CD4-positive, alpha-beta T cell (primary cell): Measurements from ENCODE around the gene ZFPM1. TPM values are rescaled to one million over a fixed set of nuclear protein-coding genes. Genes with fewer than 3 reads are reported as not detected.
A peak's percentile ranks its signal among the peaks of the same experiment; 100 is the strongest.

Source experiments
- ATAC-seq: fragments of 200-7000 bp; cut with Tn5 transposase; one replicate; pipeline ENCODE4 v1.10.0; 2022; ENCODE audit warnings: mild to moderate bottlenecking; ENCODE audit not compliant: poor library complexity
- CTCF ChIA-PET: fragments of 350-600 bp; sonication (Branson Sonifier 250); formaldehyde crosslinking; loops from one replicate; lab custom pipeline; 2021; ENCODE audit warnings: antibody characterized with exemption, inconsistent platforms; lab: Charles Lee
- POLR2A ChIA-PET: fragments of 350-600 bp; sonication (Branson Sonifier 250); formaldehyde crosslinking; loops from one replicate; lab custom pipeline; 2021; ENCODE audit warnings: antibody characterized with exemption, inconsistent platforms; lab: Charles Lee
- DNase-seq, 14 experiments: peaks; one replicate each; pipeline ENCODE4 v3.0.0-alpha.2; 2013 to 2020; ENCODE audit warnings: mixed read lengths in 2 of 14
- H3K27ac ChIP-seq, 2 donors: one replicate each; pipeline versions ENCODE4 v1.5.1 to v1.7.0; 2013; ENCODE audit warnings: low read length in 2 of 2, low read depth in 1 of 2, mild to moderate bottlenecking in 1 of 2
- H3K27me3 ChIP-seq, 2 experiments: 1 replicate in 1 of 2; 2 replicates in 1 of 2; pipeline versions ENCODE4 v1.6.1 to v1.7.0; 2013; ENCODE audit warnings: low read length in 2 of 2, control low read depth in 1 of 2, mild to moderate bottlenecking in 1 of 2, moderate library complexity in 1 of 2; ENCODE audit not compliant: insufficient read depth in 2 of 2, control insufficient read depth in 1 of 2
- H3K36me3 ChIP-seq: one replicate; pipeline ENCODE4 v1.6.1; 2013; ENCODE audit warnings: low read length, control low read depth; ENCODE audit not compliant: insufficient read depth
- H3K4me1 ChIP-seq: one replicate; pipeline ENCODE4 v1.6.1; 2013; ENCODE audit warnings: low read length, control low read depth; ENCODE audit not compliant: insufficient read depth
- H3K4me3 ChIP-seq: one replicate; pipeline ENCODE4 v1.5.1; 2013; ENCODE audit warnings: mild to moderate bottlenecking, low read length, moderate library complexity
- H3K9me3 ChIP-seq, 2 experiments: 1 replicate in 1 of 2; 2 replicates in 1 of 2; pipeline versions ENCODE4 v1.6.1 to v1.7.0; 2013; ENCODE audit warnings: low read length in 2 of 2, mild to moderate bottlenecking in 2 of 2, control low read depth in 1 of 2, moderate library complexity in 1 of 2; ENCODE audit not compliant: control insufficient read depth in 1 of 2, insufficient read depth in 1 of 2
- H3K27ac Mint-ChIP-seq: one replicate; pipeline ENCODE4 v1.8.0; 2020; ENCODE audit warnings: mixed read lengths
- H3K27me3 Mint-ChIP-seq: one replicate; pipeline ENCODE4 v1.8.0; 2021; ENCODE audit warnings: mixed read lengths
- H3K36me3 Mint-ChIP-seq: one replicate; pipeline ENCODE4 v1.8.0; 2021; ENCODE audit warnings: low read depth, mixed read lengths
- H3K4me1 Mint-ChIP-seq: one replicate; pipeline ENCODE4 v1.8.0; 2021; ENCODE audit warnings: low read depth, mixed read lengths
- H3K4me3 Mint-ChIP-seq: one replicate; pipeline ENCODE4 v1.8.0; 2020; ENCODE audit warnings: mild to moderate bottlenecking, mixed read lengths
- H3K9me3 Mint-ChIP-seq: one replicate; pipeline ENCODE4 v1.8.0; 2020; ENCODE audit warnings: mixed read lengths
- intact Hi-C, 2 experiments: fragments of 100-400 bp; cut with DNase I in 1 of 2; cut with micrococcal nuclease in 1 of 2; formaldehyde crosslinking; loops; one replicate each; pipeline versions ENCODE4 v1.15.1 to v1.9.0; 2023 to 2025; cut with DNase I, micrococcal nuclease
- total RNA-seq, 174 experiments: library from RNA in 2 of 174; stranded (reverse) in 2 of 174; gene quantifications; one replicate each; pipeline ENCODE4 v1.2.3 and lab custom pipeline; 2021 to 2026
- TF ChIP-seq, protein P1 (sequence below): fragments of 200-600 bp; IDR thresholded peaks from one replicate; pipeline ENCODE4 v1.8.0; 2022; ENCODE audit warnings: antibody characterized with exemption, mild to moderate bottlenecking

ZFPM1 gene
- total RNA-seq, 2 experiments from 2014 or later, result 22.8 to 24.2 TPM

DNA sequence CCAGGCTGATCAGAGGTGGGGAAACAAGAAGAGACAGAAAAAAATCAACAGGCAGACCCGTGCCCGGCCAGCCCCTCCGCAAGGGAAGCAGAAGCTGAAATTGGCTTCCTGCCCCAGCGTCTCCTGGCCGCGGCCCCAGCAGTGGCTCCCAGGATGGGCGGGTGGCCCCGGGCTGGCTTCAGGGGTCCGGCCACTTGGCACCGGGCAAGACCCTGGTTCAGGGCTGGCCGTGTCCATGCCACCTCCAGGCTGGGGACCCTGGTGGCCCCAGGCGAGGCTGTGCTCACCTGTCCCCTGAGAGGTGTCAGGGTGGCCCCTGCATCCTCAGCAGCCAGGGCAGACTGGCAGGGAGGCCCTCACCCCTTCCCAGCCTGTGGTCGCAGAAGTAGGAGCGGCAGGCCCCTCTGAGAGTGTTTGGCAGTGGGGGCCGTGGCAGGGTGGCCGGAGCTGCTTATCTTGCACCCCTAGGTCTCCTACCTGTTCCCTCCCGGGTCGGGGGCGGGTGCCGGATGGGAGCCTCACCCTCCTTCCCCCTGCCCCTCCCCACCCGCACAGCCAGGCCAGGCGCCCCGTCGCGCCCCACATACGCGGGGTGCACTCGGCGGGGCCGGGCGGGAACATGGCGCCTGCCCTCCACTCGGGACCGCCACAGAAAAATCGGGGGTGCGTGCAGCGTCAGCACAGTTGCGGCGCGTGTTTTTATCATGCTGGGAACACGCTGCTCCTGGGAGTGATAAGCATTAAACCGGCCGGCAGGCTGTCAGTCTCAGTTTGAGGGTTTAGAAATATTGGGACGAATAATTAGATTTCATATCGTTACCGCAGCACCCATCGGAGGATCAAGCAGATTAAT, 70.5 kb downstream of the ZFPM1 start:
- TF ChIP-seq, protein P1, sequence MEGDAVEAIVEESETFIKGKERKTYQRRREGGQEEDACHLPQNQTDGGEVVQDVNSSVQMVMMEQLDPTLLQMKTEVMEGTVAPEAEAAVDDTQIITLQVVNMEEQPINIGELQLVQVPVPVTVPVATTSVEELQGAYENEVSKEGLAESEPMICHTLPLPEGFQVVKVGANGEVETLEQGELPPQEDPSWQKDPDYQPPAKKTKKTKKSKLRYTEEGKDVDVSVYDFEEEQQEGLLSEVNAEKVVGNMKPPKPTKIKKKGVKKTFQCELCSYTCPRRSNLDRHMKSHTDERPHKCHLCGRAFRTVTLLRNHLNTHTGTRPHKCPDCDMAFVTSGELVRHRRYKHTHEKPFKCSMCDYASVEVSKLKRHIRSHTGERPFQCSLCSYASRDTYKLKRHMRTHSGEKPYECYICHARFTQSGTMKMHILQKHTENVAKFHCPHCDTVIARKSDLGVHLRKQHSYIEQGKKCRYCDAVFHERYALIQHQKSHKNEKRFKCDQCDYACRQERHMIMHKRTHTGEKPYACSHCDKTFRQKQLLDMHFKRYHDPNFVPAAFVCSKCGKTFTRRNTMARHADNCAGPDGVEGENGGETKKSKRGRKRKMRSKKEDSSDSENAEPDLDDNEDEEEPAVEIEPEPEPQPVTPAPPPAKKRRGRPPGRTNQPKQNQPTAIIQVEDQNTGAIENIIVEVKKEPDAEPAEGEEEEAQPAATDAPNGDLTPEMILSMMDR, result no peak
- ChIA-PET POLR2A (no interaction called here), CTCF (no interaction called here)
- Histone ChIP-seq H3K4me1 (peaks cover 10% of the 10 kb centered on the region), H3K4me3 (no peak overlapping the region), H3K9me3 (no peaks in the 10 kb centered on the region), H3K27ac (no peak overlapping the region), H3K27me3 (no peaks in the 10 kb centered on the region), H3K36me3 (peaks cover 3% of the 10 kb centered on the region)
- Mint-ChIP-seq H3K9me3 (no peaks in the 10 kb centered on the region), H3K4me1 (peaks cover 6% of the 10 kb centered on the region), H3K27ac (no peak overlapping the region), H3K36me3 (no peaks in the 10 kb centered on the region), H3K27me3 (no peaks in the 10 kb centered on the region), H3K4me3 (no peak overlapping the region)
- intact Hi-C loops, result no loop called here
- DNase-seq, result no peak
- no peak for ATAC-seq

DNA sequence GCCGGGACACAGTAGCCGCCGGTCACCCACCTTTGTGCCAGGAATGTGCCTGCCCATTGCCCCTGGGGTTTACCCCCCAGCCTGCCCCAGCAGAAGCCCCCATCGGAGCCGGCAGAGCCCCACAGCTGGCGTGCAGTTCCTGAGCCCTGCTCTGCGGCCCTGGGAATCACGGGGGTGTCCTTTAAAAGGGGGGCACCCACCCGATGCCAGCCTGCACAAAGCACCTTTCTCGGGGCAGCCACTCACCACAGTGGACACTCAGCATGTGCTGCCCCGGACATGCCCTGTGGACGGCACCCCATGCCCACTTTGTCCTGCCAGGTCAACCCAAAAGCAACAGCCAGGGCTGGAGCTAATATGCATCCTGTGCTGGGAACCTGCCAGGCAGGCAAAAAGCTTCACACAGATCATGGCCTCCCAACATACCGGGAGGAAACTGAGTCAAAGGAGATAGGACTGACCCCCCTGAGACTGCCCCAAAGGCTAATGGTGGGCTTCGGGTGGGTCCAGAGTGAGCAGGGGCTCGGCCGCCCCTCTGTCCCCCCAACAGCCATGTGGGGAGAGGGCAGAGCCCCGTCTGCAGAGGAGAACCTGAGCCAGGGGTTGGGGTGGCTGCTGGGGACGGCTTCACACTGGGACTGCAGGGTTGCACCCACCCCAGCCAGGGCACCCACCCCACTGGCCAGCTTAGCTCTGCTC, 71.3 kb downstream of the ZFPM1 start:
- H3K27ac Mint-ChIP-seq, result peak overlapping the region; percentile 36
- TF ChIP-seq, protein P1, result no peak
- DNase-seq (no peak), ATAC-seq (no peak)
- H3K27me3 ChIP-seq, result no peaks in the 10 kb centered on the region
- H3K9me3 Mint-ChIP-seq, result no peaks in the 10 kb centered on the region
- no peaks in the 10 kb centered on the region for H3K36me3 Mint-ChIP-seq
- ChIA-PET POLR2A (no interaction called here), CTCF (no interaction called here)
- H3K9me3 ChIP-seq, result no peaks in the 10 kb centered on the region
- peaks cover 3% of the 10 kb centered on the region for H3K36me3 ChIP-seq
- H3K4me3 Mint-ChIP-seq, result no peak overlapping the region
- H3K4me1 ChIP-seq, result peaks cover 10% of the 10 kb centered on the region
- no peak overlapping the region for H3K4me3 ChIP-seq
- H3K4me1 Mint-ChIP-seq, result peaks cover 6% of the 10 kb centered on the region
- H3K27ac ChIP-seq, result no peak overlapping the region
- intact Hi-C loops, result no loop called here
- no peaks in the 10 kb centered on the region for H3K27me3 Mint-ChIP-seq

DNA sequence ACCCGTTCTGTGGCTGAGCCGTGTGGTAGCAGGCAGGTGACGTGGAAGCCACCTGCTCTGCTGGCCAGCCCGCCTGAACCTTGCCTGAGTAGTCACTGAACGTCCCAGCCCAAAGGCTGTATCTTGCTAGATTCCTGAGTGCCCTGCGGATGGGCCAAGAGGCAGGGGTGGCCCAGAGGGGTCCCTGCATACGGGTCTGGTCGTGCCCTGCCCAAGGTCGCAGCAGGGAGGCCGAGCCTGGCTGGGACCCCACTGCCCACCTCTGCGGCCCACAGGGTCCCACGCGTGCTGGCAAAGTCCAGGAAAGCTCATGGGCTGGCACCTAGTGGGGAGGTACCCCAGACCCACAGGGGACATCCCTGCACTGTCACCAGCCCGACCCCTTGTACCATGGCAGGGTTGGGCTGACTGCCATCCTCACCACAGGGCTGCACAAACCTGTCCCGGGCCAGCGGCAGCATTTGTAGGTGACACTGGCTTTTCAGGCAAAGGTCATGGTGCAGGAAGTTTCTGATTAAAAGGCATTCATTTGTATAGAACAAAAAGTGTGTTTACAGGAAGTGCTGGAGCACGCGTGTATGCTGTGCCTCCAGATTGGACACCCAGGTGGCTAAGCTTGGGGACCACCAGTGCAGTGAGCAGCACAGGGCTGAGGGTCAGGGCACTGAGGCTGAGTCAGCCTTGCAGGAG, 72.0 kb downstream of the ZFPM1 start:
- no peak overlapping the region for H3K27ac ChIP-seq
- no peaks in the 10 kb centered on the region for H3K27me3 Mint-ChIP-seq
- H3K4me3 Mint-ChIP-seq, result no peak overlapping the region
- DNase-seq (peak in 1 of 14 experiments; percentile 15), ATAC-seq (peak; percentile 20)
- intact Hi-C loops, result no loop called here
- no peaks in the 10 kb centered on the region for H3K36me3 Mint-ChIP-seq
- H3K9me3 ChIP-seq, result no peaks in the 10 kb centered on the region
- H3K4me3 ChIP-seq, result no peak overlapping the region
- H3K36me3 ChIP-seq, result peaks cover 3% of the 10 kb centered on the region
- peaks cover 10% of the 10 kb centered on the region for H3K4me1 ChIP-seq
- H3K27me3 ChIP-seq, result no peaks in the 10 kb centered on the region
- H3K9me3 Mint-ChIP-seq, result no peaks in the 10 kb centered on the region
- H3K27ac Mint-ChIP-seq, result peak overlapping the region; percentile 55
- TF ChIP-seq, protein P1, result no peak
- CTCF ChIA-PET, result no interaction called here
- POLR2A ChIA-PET, result no interaction called here
- H3K4me1 Mint-ChIP-seq, result peaks cover 6% of the 10 kb centered on the region
